DOHH2 (cell line): Measurements from ENCODE around the gene GPHN.

Experiments
- CTCF ChIP-seq: fragments of 200-600 bp; sonication (generic); IDR thresholded peaks from one replicate; pipeline ENCODE4 v1.5.1; 2014; ENCODE audit warnings: antibody characterized with exemption, mild to moderate bottlenecking, low read depth, low read length; ENCODE audit not compliant: poor library complexity, severe bottlenecking
- EZH2phosphoT487 ChIP-seq: fragments of 200-600 bp; sonication (generic); IDR thresholded peaks from 2 replicates; pipeline ENCODE4 v1.6.1; 2017; ENCODE audit warnings: borderline replicate concordance, mild to moderate bottlenecking, antibody characterized with exemption, low read length, moderate library complexity, mixed read lengths

GRCh38 chr14:67127174-67127573 is 619.2 kb downstream of the GPHN start:
- TF ChIP-seq CTCF (no peak), EZH2phosphoT487 (no peak)
